Activated CD8-positive, alpha-beta memory T cell treated with anti-CD3 and anti-CD28 coated beads, Interleukin-2, amount 50 U/mL, for 24 hours (primary cell): ENCODE data around the gene IL11.
"Not testable (repeated sequence)": the region's sequence is repeated elsewhere in the genome, so short reads cannot be mapped to it uniquely, and the experiment has no call there.

Source experiments
- DNase-seq: peaks from one replicate; pipeline ENCODE4 v3.0.0-alpha.2; 2020; ENCODE audit errors: extremely low read depth

IL11 gene

GRCh38 chr19:55352040-55352439, 18.2 kb downstream of the IL11 start:
- no peak for DNase-seq

GRCh38 chr19:55350620-55351315, 19.5 kb downstream of the IL11 start:
- DNase-seq = no peak

DNA sequence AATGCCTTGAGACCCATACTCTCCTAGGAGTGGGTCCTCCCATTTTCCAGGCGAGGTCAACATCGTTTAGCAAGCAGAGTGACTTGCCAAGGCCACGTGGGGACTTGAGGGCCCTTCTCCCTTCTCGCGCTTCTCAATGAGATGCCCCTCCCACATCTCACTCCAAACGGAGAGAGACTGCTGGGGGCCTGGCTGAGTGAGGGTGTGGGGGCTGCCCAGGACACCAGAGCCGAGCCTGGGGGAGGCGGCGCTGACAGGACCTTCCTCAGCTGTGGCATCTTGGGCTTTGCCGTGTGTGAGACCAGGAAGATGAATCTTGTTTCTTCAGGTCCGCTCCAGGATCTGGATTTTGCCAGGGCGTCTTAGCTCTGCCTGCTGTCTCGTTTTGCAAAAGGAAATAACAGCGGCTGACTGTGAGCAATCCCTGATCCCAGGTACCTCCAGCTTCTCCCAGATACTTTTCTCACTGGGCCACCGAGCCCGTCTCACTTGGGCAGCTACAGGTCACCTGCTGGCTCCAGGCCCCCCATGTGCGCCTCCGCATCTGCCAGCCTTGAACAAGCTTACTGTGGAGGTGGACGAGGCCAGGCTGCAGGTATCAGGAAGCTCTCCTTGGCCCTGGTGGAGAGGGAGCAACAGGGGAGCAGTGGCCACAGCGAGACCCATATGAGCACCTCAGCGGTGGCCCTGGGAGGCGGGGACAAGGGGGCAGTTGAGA, 21.8 kb downstream of the IL11 start:
- DNase-seq = no peak

DNA sequence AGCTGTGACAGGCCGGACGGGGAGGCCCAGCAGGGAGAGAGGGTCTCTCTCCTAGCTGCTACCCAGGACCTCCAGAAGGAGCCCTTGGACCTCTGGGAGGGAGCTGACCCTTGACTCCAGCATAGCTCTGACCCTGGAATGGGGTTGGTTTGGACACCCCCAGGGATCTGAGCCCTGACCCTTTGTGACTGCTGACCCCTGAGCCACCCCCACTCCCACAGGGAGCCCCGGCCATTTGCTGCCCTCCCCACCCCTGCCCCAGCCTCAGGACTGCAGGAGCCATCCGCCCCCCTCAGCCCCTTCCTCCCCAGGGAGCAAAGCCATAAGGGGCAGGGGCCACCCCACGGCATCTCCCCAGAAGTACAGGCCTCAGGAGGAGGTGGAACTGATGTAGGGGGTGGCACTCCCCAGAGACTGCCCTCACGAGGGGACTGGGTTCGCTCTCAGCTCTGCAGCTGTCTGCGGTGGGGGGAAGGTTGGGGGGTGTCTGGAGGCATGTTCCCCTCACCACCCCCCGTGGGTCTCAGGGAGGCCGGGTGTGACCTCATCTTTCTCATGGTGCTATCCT, 22.7 kb downstream of the IL11 start:
- no peak for DNase-seq

DNA sequence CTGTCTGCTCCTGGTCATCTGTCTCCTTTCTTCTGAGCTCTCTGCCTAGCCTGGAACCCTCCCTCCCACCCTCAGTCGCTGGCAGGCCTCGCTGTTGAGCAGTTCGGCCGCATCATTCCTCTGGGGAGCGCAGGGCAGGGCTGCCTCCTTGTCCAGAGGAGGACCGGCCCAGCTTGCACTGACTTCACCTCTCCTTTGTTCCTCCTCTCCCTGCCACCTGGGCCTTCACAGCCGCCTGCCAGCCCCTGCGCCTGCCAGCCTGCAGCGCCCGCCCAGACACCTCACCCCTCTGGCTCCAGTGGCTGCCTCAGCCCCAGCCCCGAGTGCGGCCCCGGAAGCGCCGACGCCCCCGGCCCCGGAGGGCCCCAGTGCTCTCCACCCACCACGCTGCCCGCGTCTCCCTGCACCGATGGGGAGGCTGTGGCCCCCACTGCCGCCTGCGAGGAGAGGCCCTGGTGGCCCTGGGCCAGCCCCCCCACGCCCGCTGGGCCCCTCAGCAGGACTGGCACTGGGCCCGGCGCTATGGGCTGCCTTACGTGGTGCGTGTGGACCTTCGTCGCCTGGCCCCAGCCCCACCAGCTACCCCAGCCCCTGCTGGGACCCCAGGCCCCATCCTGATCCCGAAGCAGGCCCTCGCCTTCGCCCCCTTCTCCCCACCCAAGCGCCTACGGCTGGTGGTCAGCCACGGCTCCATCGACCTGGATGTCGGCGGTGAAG, 23.4 kb downstream of the IL11 start:
- no peak for DNase-seq

GRCh38 chr19:55345818-55346724, 24.2 kb downstream of the IL11 start:
- DNase-seq = no peak

- DNase-seq = no peak
Observed at GRCh38 chr19:55345101-55345817, 25.0 kb downstream of the IL11 start.

GRCh38 chr19:55344444-55344843, 25.8 kb downstream of the IL11 start:
- DNase-seq = no peak

GRCh38 chr19:55341595-55342531, 28.4 kb downstream of the IL11 start:
- no peak for DNase-seq

DNA sequence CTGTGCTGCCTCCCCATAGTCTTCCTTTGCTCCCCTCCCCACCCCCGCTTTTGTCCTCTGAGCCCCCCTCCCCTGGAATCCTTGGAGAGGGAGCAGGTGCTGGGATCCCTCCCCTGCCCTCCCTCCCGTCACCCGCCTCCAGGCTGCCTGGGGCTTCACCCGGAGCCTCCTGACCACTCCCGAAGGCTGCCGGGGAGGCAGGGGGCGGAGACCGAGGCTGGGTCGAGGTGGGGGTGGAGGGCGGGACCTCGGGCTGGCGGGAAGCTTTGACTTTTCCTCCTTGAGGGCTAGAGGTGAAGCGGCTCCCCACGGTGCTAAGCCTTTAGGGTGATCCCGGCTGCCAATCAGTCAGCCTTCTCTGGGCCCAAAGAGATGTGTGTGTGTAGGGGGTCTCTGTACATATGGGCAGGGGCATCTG, 29.1 kb downstream of the IL11 start:
- peak; percentile 25 for DNase-seq

DNA sequence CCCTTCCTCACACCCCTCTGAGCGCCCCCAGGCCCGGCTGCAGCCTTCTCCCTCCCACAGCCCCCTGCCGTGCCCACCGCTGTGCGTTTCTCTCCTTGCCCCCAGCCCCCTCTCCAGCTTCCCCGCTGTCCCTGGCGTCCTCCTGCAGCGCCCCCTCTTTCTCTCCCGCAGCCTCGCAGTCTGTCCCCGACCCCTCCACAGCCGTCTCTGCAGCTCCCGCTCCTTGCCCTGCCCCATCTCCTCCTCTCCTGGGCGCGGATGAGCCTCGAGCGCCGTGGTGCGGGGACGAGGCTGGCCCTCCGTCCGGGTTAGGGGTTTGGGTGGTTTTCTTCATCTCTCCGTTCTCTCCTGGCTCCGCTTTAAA, 29.5 kb downstream of the IL11 start:
- no peak for DNase-seq

DNA sequence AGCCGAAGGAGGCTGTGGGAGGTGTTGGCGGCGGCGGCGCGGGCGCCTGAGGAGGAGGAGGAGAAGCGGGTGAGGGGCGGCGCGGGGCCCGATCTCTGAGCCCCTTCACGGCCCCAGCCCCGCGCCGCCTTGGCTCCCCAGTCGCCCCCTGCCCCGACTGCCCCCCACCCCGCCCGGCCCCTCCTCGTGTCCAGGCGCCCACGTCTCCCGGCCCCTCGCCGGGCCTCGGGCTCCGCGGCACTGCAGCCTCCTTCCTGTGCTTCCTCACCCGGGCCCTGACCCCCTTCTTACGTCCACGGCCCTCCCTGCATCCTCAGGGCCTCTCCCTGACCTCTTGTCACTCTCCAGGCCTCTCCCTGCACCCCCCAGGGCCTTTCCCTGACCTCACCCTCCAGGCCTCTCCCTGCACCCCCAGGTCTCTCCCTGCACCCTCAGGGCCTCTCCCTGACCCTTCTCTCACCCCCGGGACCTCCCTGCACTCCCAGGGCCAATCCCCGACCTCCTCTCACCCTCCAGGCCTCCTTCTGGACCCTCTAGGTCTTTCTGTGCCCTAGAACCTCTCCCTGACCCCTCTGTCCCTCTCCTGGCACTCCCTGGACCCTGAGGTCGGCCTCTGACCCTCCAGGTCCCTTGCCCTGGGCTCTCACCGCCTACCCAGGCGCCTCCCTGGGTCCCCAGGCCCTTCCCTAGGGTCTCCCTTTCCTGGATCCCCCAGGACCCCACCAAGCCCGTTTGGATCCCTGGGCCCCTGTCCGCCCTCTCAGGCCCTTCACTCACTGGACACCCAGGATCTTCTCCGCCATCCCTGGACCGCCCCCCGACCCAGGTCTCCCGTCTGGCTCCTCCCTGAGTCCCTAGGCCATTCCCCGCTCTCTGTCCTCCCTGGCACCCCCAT, 30.1 kb downstream of the IL11 start:
- DNase-seq = no peak

DNA sequence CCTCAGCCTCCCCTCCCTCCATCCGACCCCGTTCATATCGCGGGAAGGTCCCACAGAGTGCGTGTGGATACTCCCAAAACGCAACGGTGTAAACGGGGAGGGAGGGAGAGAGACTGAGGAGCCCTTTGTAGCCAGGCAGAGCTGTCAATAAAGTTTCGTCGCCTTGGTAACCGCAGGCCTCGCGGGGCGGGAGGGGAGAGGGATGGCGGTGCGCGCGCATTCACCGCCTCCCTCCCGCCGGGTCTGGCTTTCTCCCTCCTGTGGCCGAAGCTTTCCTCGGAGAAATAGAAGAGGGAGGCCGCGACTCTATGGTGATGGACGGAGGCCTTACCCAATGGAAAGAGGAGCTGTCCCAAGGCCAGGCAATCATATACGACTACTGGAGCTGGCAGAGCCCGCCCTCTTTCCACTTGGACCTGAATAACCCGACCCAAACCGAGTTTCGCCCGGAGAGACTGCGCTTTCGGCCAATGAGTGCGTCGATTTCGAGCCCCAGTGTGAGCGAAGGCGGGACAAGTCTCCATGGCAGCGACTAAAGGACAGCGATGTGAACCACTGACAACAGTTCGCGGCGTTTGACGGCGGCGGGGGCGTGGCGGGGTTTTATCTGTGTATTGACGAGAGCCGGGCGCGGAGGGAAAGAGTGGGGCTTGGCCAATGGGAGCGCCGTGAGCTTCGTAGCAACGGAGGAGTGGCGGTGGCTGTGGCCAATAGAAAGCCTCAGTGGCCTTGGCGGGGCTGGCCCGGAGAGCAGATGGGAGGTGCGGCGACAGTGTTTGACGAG, 31.0 kb downstream of the IL11 start, which contains the start of gene KMT5C:
Gene KMT5C, plus strand, starts transcription at position 772 of the 784 bp plus-strand sequence. CDS start 2,061 bp downstream, outside the sequence.
- peak; percentile 100 for DNase-seq

DNA sequence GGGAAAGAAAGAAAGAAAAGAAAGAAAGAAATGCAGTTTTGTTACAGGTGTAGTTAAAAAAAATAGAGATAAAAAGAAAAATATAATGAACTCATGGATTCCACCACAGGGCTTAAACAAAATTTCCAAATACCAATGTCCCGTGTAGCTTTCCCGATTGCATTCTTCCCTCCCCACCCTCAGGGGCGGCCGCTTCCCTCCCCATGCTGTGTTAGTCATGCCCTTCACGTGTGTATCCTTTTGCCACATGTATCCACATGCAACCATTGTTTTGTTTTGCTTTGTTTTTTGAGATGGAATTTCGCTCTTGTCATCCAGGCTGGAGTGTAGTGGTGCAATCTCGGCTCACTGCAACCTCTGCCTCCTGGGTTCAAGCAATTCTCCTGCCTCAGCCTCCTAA, 34.2 kb downstream of the IL11 start:
- no peak for DNase-seq

- no peak for DNase-seq
Observed at GRCh38 chr19:55333870-55334269, 36.4 kb downstream of the IL11 start.

- DNase-seq = not testable (repeated sequence)
Observed at GRCh38 chr19:55329791-55330190, 40.5 kb downstream of the IL11 start.

- DNase-seq = not testable (repeated sequence)
Observed at GRCh38 chr19:55328774-55329318, 41.4 kb downstream of the IL11 start.
